HG03135 (cell line): ENCODE data around the gene RXRG.
"Not testable (repeated sequence)": the region's sequence is repeated elsewhere in the genome, so short reads cannot be mapped to it uniquely, and the experiment has no call there.

Experiments
- ATAC-seq: cut with Tn5 transposase; IDR thresholded peaks from one replicate; pipeline ENCODE4 v1.9.1; 2021; ENCODE audit warnings: mild to moderate bottlenecking, moderate library complexity; ENCODE audit not compliant: unreplicated experiment

RXRG gene

GRCh38 chr1:165444897-165445370 is at the start of gene RXRG:
TSS of gene RXRG (minus strand) at chr1:165445126. CDS start at chr1:165444893, 233 bp downstream.
- ATAC-seq: no peak

- no peak for ATAC-seq
These were observed 48.0 kb upstream of the RXRG start for GRCh38 chr1:165492845-165493373.

GRCh38 chr1:165490175-165490574 is 45.2 kb upstream of the RXRG start:
- ATAC-seq: no peak

- ATAC-seq: no peak
These were observed 43.0 kb upstream of the RXRG start for GRCh38 chr1:165487921-165488320.

GRCh38 chr1:165486663-165487062 is 41.7 kb upstream of the RXRG start:
- no peak for ATAC-seq

- ATAC-seq: no peak
These were observed 40.8 kb upstream of the RXRG start for GRCh38 chr1:165485716-165486115.

- no peak for ATAC-seq
These were observed 39.6 kb upstream of the RXRG start for GRCh38 chr1:165484532-165484931.

- ATAC-seq: no peak
These were observed 38.5 kb upstream of the RXRG start for GRCh38 chr1:165483412-165483811.

GRCh38 chr1:165481820-165482532 is 37.0 kb upstream of the RXRG start:
- ATAC-seq: no peak

- ATAC-seq: no peak
These were observed 31.9 kb upstream of the RXRG start for GRCh38 chr1:165476776-165477175.

- no peak for ATAC-seq
These were observed 29.3 kb upstream of the RXRG start for GRCh38 chr1:165474196-165474595.

- no peak for ATAC-seq
These were observed 28.2 kb upstream of the RXRG start for GRCh38 chr1:165473081-165473480.

GRCh38 chr1:165468726-165469249 is 23.9 kb upstream of the RXRG start:
- no peak for ATAC-seq

GRCh38 chr1:165468253-165468652 is 23.3 kb upstream of the RXRG start:
- no peak for ATAC-seq

GRCh38 chr1:165467706-165468105 is 22.8 kb upstream of the RXRG start:
- ATAC-seq: no peak

GRCh38 chr1:165463978-165464377 is 19.1 kb upstream of the RXRG start:
- ATAC-seq: no peak

GRCh38 chr1:165459683-165460082 is 14.8 kb upstream of the RXRG start:
- not testable (repeated sequence) for ATAC-seq

GRCh38 chr1:165456861-165457260 is 11.9 kb upstream of the RXRG start:
- no peak for ATAC-seq

GRCh38 chr1:165456114-165456513 is 11.2 kb upstream of the RXRG start:
- no peak for ATAC-seq

GRCh38 chr1:165455111-165455510 is 10.2 kb upstream of the RXRG start:
- no peak for ATAC-seq

GRCh38 chr1:165454091-165454610 is 9.2 kb upstream of the RXRG start:
- ATAC-seq: no peak
